Medulla oblongata (tissue), 1 donor: Measurements from ENCODE around the gene TPP1.

Source experiments
- DNase-seq: peaks from one replicate; pipeline ENCODE4 v3.0.0-alpha.2; 2015; ENCODE audit errors: extremely low spot score

The TPP1 gene

GRCh38 chr11:6619004-6619745 is at the start of gene TPP1:
Gene TPP1, minus strand, starts transcription at chr11:6619422. Its CDS starts 22 bp downstream, at chr11:6619400.
- DNase-seq = peak; percentile 99

- peak; percentile 31 for DNase-seq
These were observed 48.6 kb upstream of the TPP1 start for GRCh38 chr11:6667733-6668374.

- no peak for DNase-seq
These were observed 47.3 kb upstream of the TPP1 start for GRCh38 chr11:6666302-6667183.

- no peak for DNase-seq
These were observed 45.3 kb upstream of the TPP1 start for GRCh38 chr11:6664551-6664950.

- no peak for DNase-seq
These were observed 44.7 kb upstream of the TPP1 start for GRCh38 chr11:6663794-6664469.

- no peak for DNase-seq
These were observed 41.5 kb upstream of the TPP1 start for GRCh38 chr11:6660712-6661111.

- no peak for DNase-seq
These were observed 39.4 kb upstream of the TPP1 start for GRCh38 chr11:6658647-6659046.

- no peak for DNase-seq
These were observed 38.1 kb upstream of the TPP1 start for GRCh38 chr11:6657346-6657745.

- no peak for DNase-seq
These were observed 37.7 kb upstream of the TPP1 start for GRCh38 chr11:6656936-6657335.

GRCh38 chr11:6656584-6656915 is 37.3 kb upstream of the TPP1 start:
- DNase-seq = no peak

- no peak for DNase-seq
These were observed 36.8 kb upstream of the TPP1 start, which contains the start of gene DCHS1 for GRCh38 chr11:6655790-6656583. Gene DCHS1, minus strand, starts transcription at chr11:6655809. Its CDS starts 14,196 bp downstream, at chr11:6641613.

GRCh38 chr11:6655020-6655789 is 36.0 kb upstream of the TPP1 start:
- DNase-seq = no peak

- DNase-seq = peak; percentile 45
These were observed 35.2 kb upstream of the TPP1 start for GRCh38 chr11:6654281-6655019.

- DNase-seq = no peak
These were observed 34.4 kb upstream of the TPP1 start for GRCh38 chr11:6653656-6654055.

GRCh38 chr11:6653097-6653496 is 33.9 kb upstream of the TPP1 start:
- no peak for DNase-seq

GRCh38 chr11:6652182-6652581 is 33.0 kb upstream of the TPP1 start:
- no peak for DNase-seq

- no peak for DNase-seq
These were observed 31.8 kb upstream of the TPP1 start for GRCh38 chr11:6650980-6651379.

- no peak for DNase-seq
These were observed 30.9 kb upstream of the TPP1 start for GRCh38 chr11:6650104-6650503.

- no peak for DNase-seq
These were observed 29.3 kb upstream of the TPP1 start for GRCh38 chr11:6648501-6648900.

GRCh38 chr11:6647836-6648235 is 28.6 kb upstream of the TPP1 start:
- no peak for DNase-seq
